ENCODE measurements around the gene LRRC18.

DNA sequence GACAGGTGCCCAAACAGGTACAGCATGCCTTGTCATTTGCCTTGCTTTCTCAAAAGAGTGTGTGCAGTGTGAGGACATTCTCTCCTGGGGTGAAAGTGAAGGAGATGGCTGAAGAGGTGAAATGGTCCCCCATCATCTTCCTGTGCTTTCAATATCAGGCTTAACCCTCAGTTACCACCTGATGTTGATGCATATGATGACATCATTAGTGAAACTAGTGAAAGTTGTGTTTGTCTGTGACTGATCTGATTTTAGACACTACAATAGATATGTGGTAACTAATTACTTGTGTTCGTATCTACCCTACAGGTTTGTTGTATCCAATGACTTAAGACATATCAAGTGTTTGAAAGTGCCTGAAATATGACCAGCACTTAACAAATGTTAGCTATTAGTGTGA lies 24.4 kb upstream of the LRRC18 start:
- TF ChIP-seq, protein P1, sequence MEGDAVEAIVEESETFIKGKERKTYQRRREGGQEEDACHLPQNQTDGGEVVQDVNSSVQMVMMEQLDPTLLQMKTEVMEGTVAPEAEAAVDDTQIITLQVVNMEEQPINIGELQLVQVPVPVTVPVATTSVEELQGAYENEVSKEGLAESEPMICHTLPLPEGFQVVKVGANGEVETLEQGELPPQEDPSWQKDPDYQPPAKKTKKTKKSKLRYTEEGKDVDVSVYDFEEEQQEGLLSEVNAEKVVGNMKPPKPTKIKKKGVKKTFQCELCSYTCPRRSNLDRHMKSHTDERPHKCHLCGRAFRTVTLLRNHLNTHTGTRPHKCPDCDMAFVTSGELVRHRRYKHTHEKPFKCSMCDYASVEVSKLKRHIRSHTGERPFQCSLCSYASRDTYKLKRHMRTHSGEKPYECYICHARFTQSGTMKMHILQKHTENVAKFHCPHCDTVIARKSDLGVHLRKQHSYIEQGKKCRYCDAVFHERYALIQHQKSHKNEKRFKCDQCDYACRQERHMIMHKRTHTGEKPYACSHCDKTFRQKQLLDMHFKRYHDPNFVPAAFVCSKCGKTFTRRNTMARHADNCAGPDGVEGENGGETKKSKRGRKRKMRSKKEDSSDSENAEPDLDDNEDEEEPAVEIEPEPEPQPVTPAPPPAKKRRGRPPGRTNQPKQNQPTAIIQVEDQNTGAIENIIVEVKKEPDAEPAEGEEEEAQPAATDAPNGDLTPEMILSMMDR (IDR thresholded peaks at IDR 0.05) = no peak
- no peak for TF ChIP-seq POLR2A (IDR thresholded peaks at IDR 0.05)

Measured in adrenal gland (tissue), 5 donors.